DND-41 (cell line): Measurements from ENCODE around the gene TLR5.

ENCODE experiments used
- EZH2 ChIP-seq: IDR thresholded peaks from 3 replicates; pipeline ENCODE4 v1.6.1; 2012; ENCODE audit warnings: borderline replicate concordance, low read depth, mild to moderate bottlenecking, moderate library complexity, low read length, inconsistent platforms; ENCODE audit not compliant: severe bottlenecking
- TF ChIP-seq, protein P1 (sequence below): IDR thresholded peaks from 2 replicates; pipeline ENCODE4 v1.5.1; 2012; ENCODE audit warnings: borderline replicate concordance, low read length, moderate library complexity, mild to moderate bottlenecking; ENCODE audit not compliant: poor library complexity, severe bottlenecking; ENCODE audit errors: extremely low read depth

GRCh38 chr1:223068900-223069665, 74.0 kb downstream of the TLR5 start:
- TF ChIP-seq, protein P1, sequence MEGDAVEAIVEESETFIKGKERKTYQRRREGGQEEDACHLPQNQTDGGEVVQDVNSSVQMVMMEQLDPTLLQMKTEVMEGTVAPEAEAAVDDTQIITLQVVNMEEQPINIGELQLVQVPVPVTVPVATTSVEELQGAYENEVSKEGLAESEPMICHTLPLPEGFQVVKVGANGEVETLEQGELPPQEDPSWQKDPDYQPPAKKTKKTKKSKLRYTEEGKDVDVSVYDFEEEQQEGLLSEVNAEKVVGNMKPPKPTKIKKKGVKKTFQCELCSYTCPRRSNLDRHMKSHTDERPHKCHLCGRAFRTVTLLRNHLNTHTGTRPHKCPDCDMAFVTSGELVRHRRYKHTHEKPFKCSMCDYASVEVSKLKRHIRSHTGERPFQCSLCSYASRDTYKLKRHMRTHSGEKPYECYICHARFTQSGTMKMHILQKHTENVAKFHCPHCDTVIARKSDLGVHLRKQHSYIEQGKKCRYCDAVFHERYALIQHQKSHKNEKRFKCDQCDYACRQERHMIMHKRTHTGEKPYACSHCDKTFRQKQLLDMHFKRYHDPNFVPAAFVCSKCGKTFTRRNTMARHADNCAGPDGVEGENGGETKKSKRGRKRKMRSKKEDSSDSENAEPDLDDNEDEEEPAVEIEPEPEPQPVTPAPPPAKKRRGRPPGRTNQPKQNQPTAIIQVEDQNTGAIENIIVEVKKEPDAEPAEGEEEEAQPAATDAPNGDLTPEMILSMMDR, result no peak
- no peak for TF ChIP-seq EZH2
